ENCODE data around the gene MELTF. TPM values are rescaled to one million over a fixed set of nuclear protein-coding genes. Genes with fewer than 3 reads are reported as not detected.
A peak's percentile ranks its signal among the peaks of the same experiment; 100 is the strongest.

Gene MELTF
- total and polyA plus RNA-seq, 2 of the 13 experiments (the other 11 are each of a cell fraction or from before 2014, with no cell fraction given) = 3.2 to 7.5 TPM

- TF ChIP-seq GLI4 (CRISPR knock-in tag; IDR thresholded peaks at IDR 0.05; ENCODE audit: borderline replicate concordance) (no peak), ZNF260 (CRISPR knock-in tag; IDR thresholded peaks at IDR 0.05; ENCODE audit: borderline replicate concordance, low read depth) (no peak), ZNF629 (CRISPR knock-in tag; conservative IDR thresholded peaks at IDR 0.05) (no peak), RFX3 (CRISPR knock-in tag; IDR thresholded peaks at IDR 0.05) (no peak)
Measured at GRCh38 chr3:197019535-197019934, 10.1 kb downstream of the MELTF start (continued).

- Histone ChIP-seq H3K4me1 (ENCODE audit: insufficient read depth, low read length) (peaks cover 30% of the 10 kb centered on the region), H3K79me2 (ENCODE audit: insufficient read depth, low read length) (no peaks in the 10 kb centered on the region), H3K9me3 (ENCODE audit: low read length) (no peaks in the 10 kb centered on the region), H4K20me1 (ENCODE audit: insufficient read depth, low read length) (no peaks in the 10 kb centered on the region), H3K36me3 (replicated peaks in 1 of 2; ENCODE audit: control insufficient read depth in 1 of 2, insufficient read depth in 2 of 2, low read length in 2 of 2) (no peaks in the 10 kb centered on the region), H2AFZ (ENCODE audit: low read length) (no peak overlapping the region), H3K27ac (ENCODE audit: extremely low read length, insufficient read depth, low read length) (no peak overlapping the region), H3K4me3 (replicated peaks in 1 of 3; ENCODE audit: insufficient read depth in 1 of 3, low read depth in 2 of 3, low read length in 3 of 3) (no peak overlapping the region), H3K27me3 (ENCODE audit: control insufficient read depth in 1 of 2, insufficient read depth in 2 of 2, low read length in 2 of 2) (no peaks in the 10 kb centered on the region), H3K9ac (ENCODE audit: insufficient read depth, low read depth, low read length) (no peak overlapping the region), H3K4me2 (ENCODE audit: low read depth, low read length) (peak overlapping the region; percentile 6; the same call in 1 of the 2 replicates)
- no TSS peak for BruUV-seq (replicated peaks)
- ChIA-PET CTCF (ENCODE audit: low intra/inter-chr PET ratio, low total read pairs) (no interaction called here), POLR2A (no interaction called here)
- DNase-seq (ENCODE audit: low spot score) = peak; percentile 46
- peak; percentile 19; the same call in 2 of the 3 replicates for ATAC-seq
- TF ChIP-seq SOX13 (IDR thresholded peaks at IDR 0.05) = no peak
- TF ChIP-seq SOX13 (CRISPR knock-in tag; conservative IDR thresholded peaks at IDR 0.05 in 1 of 2, IDR thresholded peaks at IDR 0.05 in 1 of 2) = 0 out of 4 replicates have a peak, but pooled peaks of 1 of the 2 experiments have one; percentile 43
- no peak for TF ChIP-seq GPN1 (CRISPR knock-in tag; IDR thresholded peaks at IDR 0.05; ENCODE audit: borderline replicate concordance)
- in situ Hi-C loops (cut with HindIII; ENCODE audit: extremely low pct_ligation_motif_present, low pct_unique_long_range_greater_than_20kb) (no loop called here), intact Hi-C loops (cut with micrococcal nuclease; ENCODE audit: unreplicated experiment) (no loop called here)
- WGBS (ENCODE audit: low lambda C conversion rate) = 27% methylated on average over 6 of the region's 6 CpGs
- no peak for FAIRE-seq
Measured at GRCh38 chr3:197019021-197019420, 10.6 kb downstream of the MELTF start.

GRCh38 chr3:197017003-197017402, 12.6 kb downstream of the MELTF start:
- in situ Hi-C loops (cut with HindIII; ENCODE audit: extremely low pct_ligation_motif_present, low pct_unique_long_range_greater_than_20kb) (no loop called here), intact Hi-C loops (cut with micrococcal nuclease; ENCODE audit: unreplicated experiment) (no loop called here)
- no peaks in the 10 kb centered on the region for H4K20me1 ChIP-seq (ENCODE audit: insufficient read depth, low read length)
- no peak overlapping the region for H2AFZ ChIP-seq (ENCODE audit: low read length)
- no peaks in the 10 kb centered on the region for H3K79me2 ChIP-seq (ENCODE audit: insufficient read depth, low read length)
- no peaks in the 10 kb centered on the region for H3K27me3 ChIP-seq (ENCODE audit: control insufficient read depth in 1 of 2, insufficient read depth in 2 of 2, low read length in 2 of 2)
- no peak overlapping the region for H3K9ac ChIP-seq (ENCODE audit: insufficient read depth, low read depth, low read length)
- no peak overlapping the region for H3K4me3 ChIP-seq (replicated peaks in 1 of 3; ENCODE audit: insufficient read depth in 1 of 3, low read depth in 2 of 3, low read length in 3 of 3)
- no peaks in the 10 kb centered on the region for H3K9me3 ChIP-seq (ENCODE audit: low read length)
- no peak overlapping the region for H3K27ac ChIP-seq (ENCODE audit: extremely low read length, insufficient read depth, low read length)
- peaks cover 28% of the 10 kb centered on the region for H3K4me1 ChIP-seq (ENCODE audit: insufficient read depth, low read length)
- ATAC-seq = no peak
- FAIRE-seq = no peak
- no TSS peak for BruUV-seq (replicated peaks)
- 96% methylated on average over 4 of the region's 18 CpGs for WGBS (ENCODE audit: low lambda C conversion rate)
- no peaks in the 10 kb centered on the region for H3K36me3 ChIP-seq (replicated peaks in 1 of 2; ENCODE audit: control insufficient read depth in 1 of 2, insufficient read depth in 2 of 2, low read length in 2 of 2)
- ChIA-PET POLR2A (no interaction called here), CTCF (ENCODE audit: low intra/inter-chr PET ratio, low total read pairs) (no interaction called here)
- H3K4me2 ChIP-seq (ENCODE audit: low read depth, low read length) = no peak overlapping the region
- no peak for DNase-seq (ENCODE audit: low spot score)
- TF ChIP-seq ELK4 (CRISPR knock-in tag; IDR thresholded peaks at IDR 0.05; ENCODE audit: borderline replicate concordance) = no peak
- no peak for TF ChIP-seq PLSCR1 (CRISPR knock-in tag; IDR thresholded peaks at IDR 0.05; ENCODE audit: borderline replicate concordance)
- TF ChIP-seq ZNF7 (CRISPR knock-in tag; IDR thresholded peaks at IDR 0.05) = no peak
- no peak for TF ChIP-seq ZNF460 (CRISPR knock-in tag; IDR thresholded peaks at IDR 0.05; ENCODE audit: borderline replicate concordance)
- TF ChIP-seq GABPA (IDR thresholded peaks at IDR 0.05; ENCODE audit: low read depth, low read length) = no peak
- TF ChIP-seq GABPA (CRISPR knock-in tag; IDR thresholded peaks at IDR 0.05; ENCODE audit: low read depth) = no peak
- no peak for TF ChIP-seq ZC3H4 (CRISPR knock-in tag; IDR thresholded peaks at IDR 0.05; ENCODE audit: borderline replicate concordance)
- TF ChIP-seq TAF15 (IDR thresholded peaks at IDR 0.05; ENCODE audit: low read depth, low read length, poor library complexity, severe bottlenecking) = no peak
- no peak for TF ChIP-seq MAFF (IDR thresholded peaks at IDR 0.05; ENCODE audit: low read depth, low read length)
- TF ChIP-seq ZNF891 (CRISPR knock-in tag; IDR thresholded peaks at IDR 0.05) = no peak

All from HepG2 (cell line).